ENCODE results near the gene PSMC5. TPM values are rescaled to one million over a fixed set of nuclear protein-coding genes. Genes with fewer than 3 reads are reported as not detected.

The PSMC5 gene
- total RNA-seq, 1 donor from 2014 or later: 108 TPM

DNA sequence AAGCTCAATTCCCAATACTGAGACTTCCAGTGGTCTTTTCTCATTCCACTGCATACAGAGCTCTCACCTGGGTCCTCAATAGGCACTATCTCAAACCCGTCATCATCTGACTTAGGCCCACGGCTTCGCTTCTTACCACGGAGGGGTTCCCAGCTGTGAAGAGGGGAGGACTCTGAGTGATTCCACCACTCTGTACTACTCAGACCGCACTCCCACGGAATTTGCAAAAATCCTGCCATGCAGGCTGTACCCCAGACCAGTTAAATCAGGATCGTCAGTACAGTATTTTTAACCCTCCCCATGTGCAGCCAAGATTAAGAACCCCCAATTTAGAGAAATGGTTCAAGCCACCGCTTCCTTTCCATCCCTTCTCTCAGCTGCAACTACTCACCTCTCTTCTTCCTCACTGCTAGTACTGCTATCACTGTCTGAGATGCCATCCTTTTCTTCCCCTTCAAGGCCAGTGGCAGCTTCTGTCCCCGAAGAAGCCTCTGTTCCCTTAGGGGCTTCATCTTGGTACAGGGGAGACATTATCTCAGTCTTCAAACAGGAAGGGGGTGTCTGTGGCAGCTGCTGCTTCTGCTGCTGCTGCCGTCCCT lies 6.2 kb upstream of the PSMC5 start:
- no peak for DNase-seq (ENCODE audit: extremely low read depth, low read depth, low spot score)

DNA sequence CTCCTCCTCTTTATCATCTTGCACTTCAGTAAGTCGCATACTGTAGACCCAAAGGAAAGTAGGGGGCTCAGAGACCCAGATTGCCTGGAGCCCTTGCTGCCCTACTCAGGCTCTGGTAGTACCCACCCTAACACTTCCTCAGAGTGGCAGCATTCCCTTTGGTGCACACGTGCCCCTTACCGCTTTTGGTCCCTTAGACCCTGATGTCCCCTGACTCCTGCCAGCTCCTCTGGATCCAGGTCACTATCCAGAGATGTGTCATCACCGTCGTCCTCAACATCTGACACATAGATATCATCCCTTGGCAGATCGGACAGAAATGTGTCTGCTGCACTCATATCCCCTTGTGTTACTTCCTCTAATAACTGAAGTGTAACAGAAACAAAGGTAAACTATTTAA lies 5.4 kb upstream of the PSMC5 start:
- no peak for DNase-seq (ENCODE audit: extremely low read depth, low read depth, low spot score)

DNA sequence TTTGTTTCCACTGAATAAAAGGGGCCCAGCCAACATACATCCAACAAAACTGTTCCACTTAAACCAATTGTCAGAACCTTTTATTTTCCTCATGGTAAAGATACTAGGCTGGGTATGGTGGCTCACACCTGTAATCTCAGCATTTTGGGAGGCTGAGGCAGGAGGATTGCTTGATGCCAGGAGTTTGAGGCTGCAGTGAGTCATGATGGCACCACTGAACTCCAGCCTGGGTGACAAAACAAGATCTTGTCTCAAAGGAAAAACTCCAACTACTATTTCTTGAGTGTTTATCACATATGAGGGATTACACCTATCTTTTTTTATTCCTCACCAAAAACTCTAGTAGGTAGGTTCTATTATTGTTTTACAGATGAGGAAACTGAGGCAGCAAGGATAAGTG lies 4.7 kb upstream of the PSMC5 start:
- DNase-seq (ENCODE audit: extremely low read depth, low read depth, low spot score): no peak

DNA sequence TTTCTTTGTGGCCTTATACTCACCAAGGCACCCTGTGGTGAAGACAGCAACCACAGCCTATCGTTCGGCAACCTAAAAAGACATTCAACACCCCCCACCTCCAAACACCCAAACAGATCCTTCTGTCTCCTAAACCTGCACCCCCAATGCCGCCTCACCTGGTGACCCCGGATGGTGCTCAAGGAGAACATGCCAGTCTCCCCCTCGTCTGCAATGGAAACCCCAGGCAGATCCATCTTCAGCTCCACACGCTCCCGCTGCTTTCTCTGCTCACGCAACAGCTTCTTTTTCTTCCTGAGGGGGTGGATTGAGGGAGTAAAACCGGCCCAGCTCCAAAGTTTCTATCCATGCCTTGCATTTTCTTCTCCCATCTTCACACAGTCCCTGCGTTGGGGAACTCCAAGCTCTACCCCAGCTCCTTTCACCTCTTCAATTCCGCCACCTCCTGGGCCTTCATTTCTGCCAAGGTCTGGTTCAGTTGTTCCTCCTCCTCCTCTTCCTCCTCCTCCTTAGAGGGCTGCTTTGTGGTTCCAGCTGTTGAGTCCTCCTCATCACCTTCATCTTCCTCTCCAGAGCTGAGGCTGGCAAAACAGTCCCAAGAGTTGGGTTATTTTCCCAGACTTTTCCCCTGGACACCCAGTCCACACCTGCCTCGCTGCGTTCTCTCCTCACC lies 3.4 kb upstream of the PSMC5 start:
- no peak for DNase-seq (ENCODE audit: extremely low read depth, low read depth, low spot score)

DNA sequence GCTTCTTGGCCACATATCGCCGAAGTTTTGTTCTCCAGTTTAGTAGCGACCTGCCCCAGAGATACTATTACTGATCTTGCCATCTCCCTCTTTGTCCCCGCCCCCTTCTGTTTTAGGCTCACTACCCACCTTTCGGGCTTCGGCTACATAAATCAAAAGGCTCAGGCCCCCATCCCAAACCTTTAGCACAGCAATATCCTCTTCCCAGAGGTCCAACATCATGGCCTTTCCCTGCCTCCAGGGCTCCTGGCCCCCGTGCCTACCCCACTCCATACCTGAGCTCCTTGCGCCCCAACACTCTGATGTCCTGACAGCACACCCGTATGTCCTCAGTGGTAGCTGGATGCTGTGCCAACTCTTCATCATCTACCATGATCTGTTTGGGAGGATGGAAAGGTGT lies 2.9 kb upstream of the PSMC5 start:
- DNase-seq (ENCODE audit: extremely low read depth, low read depth, low spot score): no peak

DNA sequence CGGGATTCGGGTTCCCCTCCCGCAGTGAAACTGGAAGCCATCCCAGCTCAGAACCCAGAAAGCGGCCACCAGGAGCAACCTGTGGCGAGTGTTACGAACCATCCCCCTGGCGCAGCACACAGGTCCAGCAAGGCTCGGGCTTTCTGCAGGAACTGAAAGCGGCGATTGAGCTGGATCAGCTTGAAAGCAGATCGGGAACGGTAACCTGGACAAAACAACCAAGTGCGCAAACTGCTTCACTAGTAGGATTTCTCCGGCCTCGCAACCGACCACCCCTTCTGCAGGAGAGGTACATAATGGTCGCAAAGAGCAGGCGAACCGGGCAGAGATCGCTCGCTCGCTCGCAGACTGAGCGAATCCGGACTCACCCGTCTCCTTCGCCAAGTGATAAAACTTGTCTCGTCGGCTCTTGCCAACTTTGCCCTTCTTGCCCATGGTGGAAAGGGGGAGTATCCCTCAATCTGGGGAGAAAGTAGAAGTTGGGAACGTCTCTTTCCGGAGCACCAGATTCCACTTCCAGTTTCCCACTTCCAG lies 696 bp upstream of the PSMC5 start:
- DNase-seq (ENCODE audit: extremely low read depth, low read depth, low spot score): no peak

DNA sequence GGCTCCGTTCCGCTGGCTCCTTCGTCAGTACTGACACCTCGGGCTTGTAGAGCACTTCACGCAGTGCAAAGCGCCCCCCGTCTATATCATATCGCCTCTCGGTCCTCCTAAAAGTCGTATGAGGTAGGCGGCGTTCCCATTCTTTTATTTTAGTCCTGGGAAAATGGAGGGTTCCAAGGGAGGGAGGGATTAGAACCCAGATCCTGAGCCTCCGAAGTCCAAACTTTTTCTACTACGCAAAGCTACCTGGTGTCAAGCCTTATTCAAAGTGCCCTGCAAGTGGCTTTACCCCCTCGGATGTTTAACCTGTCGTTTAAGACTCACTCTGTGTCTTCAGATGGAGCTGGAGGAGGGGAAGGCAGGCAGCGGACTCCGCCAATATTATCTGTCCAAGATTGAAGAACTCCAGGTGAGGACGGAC lies 580 bp downstream of the PSMC5 start:
- no peak for DNase-seq (ENCODE audit: extremely low read depth, low read depth, low spot score)

DNA sequence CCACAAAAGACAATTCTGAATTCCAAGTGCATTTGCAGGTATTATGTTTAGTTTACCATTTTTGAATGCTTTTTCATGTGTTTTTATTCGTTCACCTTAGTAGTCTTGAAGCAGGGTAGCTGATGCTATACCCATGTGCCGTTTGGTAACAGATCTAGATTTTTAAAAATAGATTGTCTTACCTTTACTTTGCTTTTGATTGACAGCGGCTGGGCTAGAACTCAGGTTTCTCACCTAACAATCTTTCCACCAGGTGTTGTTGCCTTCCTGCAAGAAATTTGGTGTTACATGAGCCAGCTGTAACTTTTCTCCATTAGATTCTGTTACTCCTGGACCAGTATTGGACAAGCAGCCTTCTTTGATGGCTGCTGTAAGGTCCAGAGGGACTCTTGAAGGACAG lies 1.7 kb downstream of the PSMC5 start:
- no peak for DNase-seq (ENCODE audit: extremely low read depth, low read depth, low spot score)

DNA sequence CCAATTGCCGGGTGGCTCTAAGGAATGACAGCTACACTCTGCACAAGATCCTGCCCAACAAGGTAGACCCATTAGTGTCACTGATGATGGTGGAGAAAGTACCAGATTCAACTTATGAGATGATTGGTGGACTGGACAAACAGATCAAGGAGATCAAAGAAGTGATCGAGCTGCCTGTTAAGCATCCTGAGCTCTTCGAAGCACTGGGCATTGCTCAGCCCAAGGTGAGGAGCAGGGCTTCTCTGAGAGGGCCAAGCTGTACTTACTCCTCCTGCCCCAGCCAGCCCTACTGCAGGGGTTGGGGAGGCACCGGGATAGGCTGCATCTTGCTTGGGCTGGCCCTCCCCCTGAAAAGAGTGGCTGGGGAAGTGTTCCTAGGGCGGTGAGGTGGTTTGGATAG lies 3.0 kb downstream of the PSMC5 start:
- no peak for DNase-seq (ENCODE audit: extremely low read depth, low read depth, low spot score)

DNA sequence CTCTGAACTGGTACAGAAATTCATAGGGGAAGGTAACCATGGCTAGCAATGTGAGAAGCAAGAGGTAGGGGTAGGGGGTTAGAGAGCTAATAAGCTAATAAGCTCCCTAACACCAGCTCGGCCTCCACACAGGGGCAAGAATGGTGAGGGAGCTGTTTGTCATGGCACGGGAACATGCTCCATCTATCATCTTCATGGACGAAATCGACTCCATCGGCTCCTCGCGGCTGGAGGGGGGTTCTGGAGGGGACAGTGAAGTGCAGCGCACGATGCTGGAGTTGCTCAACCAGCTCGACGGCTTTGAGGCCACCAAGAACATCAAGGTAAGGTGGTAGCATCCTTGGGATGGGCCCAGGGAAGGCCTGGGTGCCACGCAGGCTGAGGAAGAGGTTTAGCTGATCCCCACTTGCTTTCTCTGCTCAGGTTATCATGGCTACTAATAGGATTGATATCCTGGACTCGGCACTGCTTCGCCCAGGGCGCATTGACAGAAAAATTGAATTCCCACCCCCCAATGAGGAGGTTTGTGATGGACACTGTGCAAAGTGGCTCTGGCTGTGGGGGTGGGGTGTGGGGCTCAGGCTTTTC lies 3.8 kb downstream of the PSMC5 start:
- no peak for DNase-seq (ENCODE audit: extremely low read depth, low read depth, low spot score)

DNA sequence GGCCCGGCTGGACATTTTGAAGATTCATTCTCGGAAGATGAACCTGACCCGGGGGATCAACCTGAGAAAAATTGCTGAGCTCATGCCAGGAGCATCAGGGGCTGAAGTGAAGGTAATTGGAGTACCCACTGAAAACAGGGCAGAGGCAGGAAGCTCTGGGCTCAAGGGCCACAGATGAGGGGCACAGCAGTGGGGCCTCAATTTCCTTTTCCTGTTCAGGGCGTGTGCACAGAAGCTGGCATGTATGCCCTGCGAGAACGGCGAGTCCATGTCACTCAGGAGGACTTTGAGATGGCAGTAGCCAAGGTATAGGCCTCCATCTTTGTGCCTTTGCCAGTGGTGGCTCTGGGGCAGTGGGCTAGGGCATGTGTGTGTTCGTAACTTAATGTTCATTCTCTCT lies 4.3 kb downstream of the PSMC5 start:
- DNase-seq (ENCODE audit: extremely low read depth, low read depth, low spot score): no peak

DNA sequence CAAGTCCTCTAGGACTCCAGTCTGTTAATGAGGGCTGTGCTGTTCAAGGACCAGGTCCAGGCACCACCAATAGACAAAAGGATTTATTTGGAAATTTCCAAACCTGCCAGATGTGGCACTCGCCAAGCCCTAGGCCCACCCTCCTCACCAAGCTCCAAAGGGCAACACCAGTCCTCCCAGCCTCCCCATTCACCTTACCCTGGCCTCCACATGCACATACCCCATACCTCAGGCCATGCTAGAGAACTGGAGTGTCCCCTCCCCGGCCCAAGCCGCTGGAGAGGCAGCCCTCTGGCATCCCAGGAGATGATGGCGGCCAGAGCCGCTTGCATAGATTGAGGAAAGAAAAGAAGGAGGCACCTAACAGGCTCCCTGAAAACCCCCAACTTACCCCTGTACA lies 4.8 kb downstream of the PSMC5 start:
- DNase-seq (ENCODE audit: extremely low read depth, low read depth, low spot score): no peak

DNA sequence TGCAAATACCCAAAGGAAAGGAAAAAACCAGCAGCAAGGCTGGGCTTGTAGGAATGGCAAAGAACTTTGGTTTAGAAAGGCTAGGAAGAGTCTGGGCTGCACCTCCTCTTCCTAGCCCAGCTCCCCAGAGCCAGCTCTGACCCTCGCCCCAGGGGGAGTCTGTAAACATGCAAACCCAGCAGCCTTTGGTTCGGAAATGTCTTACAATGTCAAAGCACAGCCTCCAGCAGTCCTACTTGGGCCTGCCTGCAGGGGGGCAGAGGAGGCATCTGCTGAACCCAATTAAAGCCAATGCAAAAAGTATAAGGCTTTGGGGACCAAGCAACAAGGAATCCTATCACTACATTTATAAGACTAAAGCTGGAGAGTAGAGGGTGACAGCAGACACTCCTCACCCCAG lies 5.2 kb downstream of the PSMC5 start:
- no peak for DNase-seq (ENCODE audit: extremely low read depth, low read depth, low spot score)

DNA sequence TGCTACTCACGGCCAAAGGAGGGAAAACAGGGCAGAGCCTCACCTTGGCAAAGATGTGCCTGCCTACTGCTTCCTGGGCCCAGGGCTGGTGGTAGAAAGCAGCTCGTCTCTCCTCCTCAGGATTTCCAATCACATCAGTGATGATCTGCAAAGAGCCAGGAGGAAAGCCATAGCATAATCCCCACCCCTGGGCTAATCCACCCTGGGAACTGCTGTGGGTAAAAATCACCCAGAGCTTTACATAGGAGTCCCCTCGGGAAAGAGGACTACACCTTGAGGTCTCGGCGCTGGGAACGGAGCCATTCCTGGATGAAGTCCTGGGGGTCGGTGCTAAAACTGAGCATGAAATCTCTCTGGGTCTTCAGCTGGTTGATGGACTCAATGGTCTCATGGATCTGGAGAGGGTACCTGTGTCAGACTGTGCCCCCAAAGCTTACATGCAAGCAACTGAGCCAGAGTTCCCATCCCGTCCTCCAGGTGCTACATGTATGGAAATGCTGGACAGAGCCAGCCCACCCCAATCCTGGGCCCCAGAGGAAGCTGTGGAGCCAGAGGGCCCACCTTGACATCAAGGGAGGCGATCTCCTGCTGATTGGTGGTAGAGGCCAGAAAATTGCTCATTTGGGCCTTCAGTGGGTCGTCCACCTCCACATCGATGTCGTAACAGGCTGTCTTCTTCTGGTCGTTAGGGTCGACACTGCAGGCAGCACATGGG lies 6.0 kb downstream of the PSMC5 start:
- no peak for DNase-seq (ENCODE audit: extremely low read depth, low read depth, low spot score)

DNA sequence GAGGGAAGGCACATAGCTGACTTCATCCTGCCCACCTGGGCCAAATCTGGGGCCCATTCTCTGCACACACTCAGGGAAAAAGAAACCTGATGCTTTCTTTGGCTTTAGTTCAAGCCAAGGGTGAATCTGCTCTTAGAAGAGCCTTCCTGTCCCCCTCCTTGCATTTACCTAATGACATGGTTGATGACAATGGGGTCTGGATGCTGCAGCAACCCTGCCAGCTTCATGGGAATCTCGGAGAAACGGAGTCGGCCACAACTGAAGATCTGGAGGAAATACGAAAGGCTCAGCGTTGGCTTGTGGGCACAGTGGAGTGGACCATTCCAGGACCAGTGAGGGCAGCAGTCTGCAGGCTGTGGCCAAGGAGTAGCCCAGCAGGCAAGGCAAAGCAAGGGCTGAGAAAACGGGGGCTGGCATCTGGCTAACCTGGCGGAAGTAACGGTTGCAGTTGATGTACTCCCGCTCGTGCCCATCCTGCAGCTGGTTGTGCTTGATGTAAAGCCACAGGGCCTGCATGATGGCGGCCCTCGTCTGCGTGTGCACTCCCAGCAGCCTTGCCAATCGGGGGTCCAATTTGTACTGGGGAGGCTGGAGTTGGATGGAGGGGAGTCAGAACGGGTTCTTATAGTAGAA lies 6.6 kb downstream of the PSMC5 start:
- no peak for DNase-seq (ENCODE audit: extremely low read depth, low read depth, low spot score)

DNA sequence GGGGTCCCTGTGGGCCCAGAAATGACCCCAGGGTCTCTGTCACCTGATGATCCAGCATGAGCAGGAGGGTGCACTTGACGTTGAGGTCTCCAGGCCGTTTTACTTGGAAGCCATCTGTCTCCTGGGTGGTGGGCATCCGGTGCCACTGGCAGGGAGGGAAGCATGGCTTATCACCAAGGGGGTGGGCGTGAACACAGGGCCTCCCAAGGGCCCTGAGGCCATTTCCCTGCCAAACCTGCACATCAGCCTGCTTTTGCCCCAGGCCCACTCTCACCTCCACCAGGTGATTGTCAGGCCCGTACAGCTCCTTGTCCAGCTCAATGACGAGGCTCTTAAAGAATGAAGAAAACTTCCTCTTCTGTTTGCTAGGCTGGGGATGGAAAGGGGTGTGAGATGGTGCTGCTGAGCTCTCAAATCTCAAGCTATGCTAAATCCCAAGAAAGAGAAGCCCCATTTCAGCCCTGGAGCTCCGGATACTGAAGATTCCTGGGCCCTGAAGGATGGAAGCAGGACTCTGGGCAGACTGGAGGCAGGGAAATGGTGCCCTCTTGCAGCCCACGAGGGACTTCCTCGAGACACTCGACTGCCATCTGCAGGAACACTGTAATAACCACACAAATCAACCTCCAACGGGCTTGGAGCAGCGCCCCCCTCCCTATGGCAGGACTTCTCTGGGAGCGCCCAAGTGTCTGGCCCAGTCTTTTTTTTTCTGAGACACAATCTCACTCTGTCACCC lies 7.4 kb downstream of the PSMC5 start:
- DNase-seq (ENCODE audit: extremely low read depth, low read depth, low spot score): no peak

DNA sequence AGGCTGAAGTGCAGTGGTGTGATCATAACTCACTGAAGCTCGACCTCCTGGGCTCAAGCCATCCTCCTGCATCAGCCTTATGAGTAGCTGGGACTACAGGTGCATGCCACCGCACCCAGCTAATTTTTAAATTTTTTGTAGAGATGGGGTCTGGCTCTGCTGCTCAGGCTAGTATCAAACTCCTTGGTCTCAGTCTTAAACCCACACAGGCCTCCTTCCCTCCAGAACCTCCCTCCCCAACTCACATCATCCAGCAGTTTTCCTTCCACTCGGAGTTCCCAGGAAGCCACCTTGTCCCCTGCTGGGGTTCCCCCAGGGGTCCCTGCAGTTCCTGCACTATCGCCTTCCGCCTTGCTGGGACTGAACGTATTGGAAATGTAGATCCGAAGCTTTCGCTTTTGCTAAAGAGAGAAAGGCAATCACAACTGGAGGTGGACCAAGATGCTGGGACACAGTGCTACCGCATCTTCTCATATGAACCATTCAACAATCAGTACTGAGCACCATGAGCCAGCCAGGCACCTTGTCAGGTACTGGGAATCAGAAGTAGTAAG lies 8.0 kb downstream of the PSMC5 start:
- no peak for DNase-seq (ENCODE audit: extremely low read depth, low read depth, low spot score)

DNA sequence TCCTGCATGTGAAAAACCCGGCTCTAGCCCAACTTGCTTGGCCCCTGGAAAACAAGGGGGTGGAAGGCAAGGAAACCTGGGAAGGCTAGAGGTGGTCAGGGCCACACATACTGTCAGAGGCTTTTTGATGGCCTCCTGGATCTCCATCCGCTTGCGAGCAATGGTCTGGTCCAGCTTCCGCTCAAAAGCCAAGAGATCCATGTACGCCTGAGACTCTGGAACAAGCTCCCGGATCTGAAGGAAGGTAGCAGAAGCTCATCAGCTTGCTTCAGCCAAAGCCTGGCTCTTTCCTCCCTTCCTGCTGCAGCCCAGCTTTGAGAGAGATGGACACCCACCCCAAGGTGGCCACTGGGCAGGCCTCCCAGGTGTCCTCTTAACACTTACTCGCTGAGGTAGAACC lies 9.6 kb downstream of the PSMC5 start:
- no peak for DNase-seq (ENCODE audit: extremely low read depth, low read depth, low spot score)

DNA sequence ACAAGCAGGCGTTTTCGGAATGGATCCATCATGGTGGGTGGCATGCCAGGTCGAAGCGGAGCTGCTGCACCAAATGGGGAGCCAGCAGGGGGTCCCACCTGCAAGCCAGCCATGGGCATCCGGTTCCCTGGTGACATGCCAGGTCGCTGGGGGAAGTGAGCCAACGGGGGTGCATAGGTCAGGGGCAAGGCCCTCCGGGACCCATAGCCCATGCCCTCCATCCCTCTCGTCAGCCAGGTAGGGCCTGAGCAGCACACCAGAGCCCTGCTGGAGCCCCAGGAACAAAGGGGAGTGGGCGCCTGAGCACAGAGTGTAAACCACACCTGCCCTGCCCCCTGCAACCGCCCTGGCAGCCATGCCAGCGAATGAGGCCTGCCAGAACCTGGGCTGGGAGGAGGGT lies 10.2 kb downstream of the PSMC5 start:
- DNase-seq (ENCODE audit: extremely low read depth, low read depth, low spot score): no peak

DNA sequence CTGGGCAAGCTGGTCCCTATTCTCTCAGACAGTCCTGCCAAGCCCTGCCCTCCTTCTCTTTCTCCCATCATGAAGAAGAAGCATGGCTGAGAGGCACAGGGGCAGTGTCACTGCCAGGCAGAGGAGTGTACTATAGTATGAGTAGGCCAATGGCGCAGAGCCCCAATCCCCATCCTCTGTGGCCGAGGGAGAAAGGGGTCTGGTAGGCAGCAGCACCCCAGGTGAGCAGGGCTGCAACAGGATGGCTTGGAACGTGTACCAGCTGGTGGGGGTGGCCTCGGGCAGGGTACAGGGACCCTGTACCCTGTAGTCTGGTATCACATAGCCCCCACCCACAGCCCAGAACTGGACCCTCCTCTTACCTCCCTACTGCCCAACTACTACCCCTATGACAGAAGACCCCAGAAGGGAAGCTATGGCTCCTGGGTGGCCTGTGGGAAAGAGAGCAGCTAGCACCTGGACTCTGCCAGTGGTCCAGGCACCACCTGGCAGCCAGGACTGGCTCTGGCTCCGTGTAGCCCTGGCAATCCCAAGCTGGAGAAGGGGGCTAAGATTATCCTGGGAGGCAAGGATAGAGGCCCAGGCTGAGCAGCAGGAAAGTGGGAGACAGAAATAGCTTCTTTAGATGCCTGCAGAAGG lies 10.8 kb downstream of the PSMC5 start:
- DNase-seq (ENCODE audit: extremely low read depth, low read depth, low spot score): no peak
